Measurements from ENCODE around the gene ADAM11. TPM values are rescaled to one million over a fixed set of nuclear protein-coding genes. Genes with fewer than 3 reads are reported as not detected.

Gene ADAM11
- polyA plus RNA-seq, 1 donor = 2.8 TPM

- no peak for DNase-seq
Observed at GRCh38 chr17:44757918-44758413, 822 bp upstream of the ADAM11 start.

- no peak for DNase-seq
Observed at GRCh38 chr17:44759086-44759915, 513 bp downstream of the ADAM11 start.

GRCh38 chr17:44759916-44760243, 1.1 kb downstream of the ADAM11 start:
- DNase-seq = no peak

- no peak for DNase-seq
Observed at GRCh38 chr17:44760474-44761308, 1.9 kb downstream of the ADAM11 start.

GRCh38 chr17:44761932-44762810, 3.4 kb downstream of the ADAM11 start:
- DNase-seq = no peak

- DNase-seq = no peak
Observed at GRCh38 chr17:44763170-44763569, 4.4 kb downstream of the ADAM11 start.

- no peak for DNase-seq
Observed at GRCh38 chr17:44765965-44766364, 7.2 kb downstream of the ADAM11 start.

GRCh38 chr17:44766409-44767038, 7.7 kb downstream of the ADAM11 start:
- DNase-seq = no peak

- DNase-seq = no peak
Observed at GRCh38 chr17:44767493-44767892, 8.7 kb downstream of the ADAM11 start.

GRCh38 chr17:44768505-44769142, 9.8 kb downstream of the ADAM11 start:
- DNase-seq = no peak

- no peak for DNase-seq
Observed at GRCh38 chr17:44769230-44769629, 10.4 kb downstream of the ADAM11 start.

- no peak for DNase-seq
Observed at GRCh38 chr17:44769647-44770084, 10.9 kb downstream of the ADAM11 start.

- DNase-seq = no peak
Observed at GRCh38 chr17:44770166-44770925, 11.6 kb downstream of the ADAM11 start.

GRCh38 chr17:44772308-44773045, 13.7 kb downstream of the ADAM11 start:
- no peak for DNase-seq

GRCh38 chr17:44773140-44773539, 14.4 kb downstream of the ADAM11 start:
- DNase-seq = no peak

GRCh38 chr17:44774271-44775135, 15.7 kb downstream of the ADAM11 start:
- peak; percentile 82 for DNase-seq

GRCh38 chr17:44775136-44775837, 16.5 kb downstream of the ADAM11 start:
- DNase-seq = peak; percentile 96
